ENCODE data around the gene HDAC11. TPM values are rescaled to one million over a fixed set of nuclear protein-coding genes. Genes with fewer than 3 reads are reported as not detected.
"Not testable (repeated sequence)": the region's sequence is repeated elsewhere in the genome, so short reads cannot be mapped to it uniquely, and the experiment has no call there.

The HDAC11 gene
- total RNA-seq, 4 donors from 2014 or later = 20.6 to 28.3 (median 22.8) TPM

DNA sequence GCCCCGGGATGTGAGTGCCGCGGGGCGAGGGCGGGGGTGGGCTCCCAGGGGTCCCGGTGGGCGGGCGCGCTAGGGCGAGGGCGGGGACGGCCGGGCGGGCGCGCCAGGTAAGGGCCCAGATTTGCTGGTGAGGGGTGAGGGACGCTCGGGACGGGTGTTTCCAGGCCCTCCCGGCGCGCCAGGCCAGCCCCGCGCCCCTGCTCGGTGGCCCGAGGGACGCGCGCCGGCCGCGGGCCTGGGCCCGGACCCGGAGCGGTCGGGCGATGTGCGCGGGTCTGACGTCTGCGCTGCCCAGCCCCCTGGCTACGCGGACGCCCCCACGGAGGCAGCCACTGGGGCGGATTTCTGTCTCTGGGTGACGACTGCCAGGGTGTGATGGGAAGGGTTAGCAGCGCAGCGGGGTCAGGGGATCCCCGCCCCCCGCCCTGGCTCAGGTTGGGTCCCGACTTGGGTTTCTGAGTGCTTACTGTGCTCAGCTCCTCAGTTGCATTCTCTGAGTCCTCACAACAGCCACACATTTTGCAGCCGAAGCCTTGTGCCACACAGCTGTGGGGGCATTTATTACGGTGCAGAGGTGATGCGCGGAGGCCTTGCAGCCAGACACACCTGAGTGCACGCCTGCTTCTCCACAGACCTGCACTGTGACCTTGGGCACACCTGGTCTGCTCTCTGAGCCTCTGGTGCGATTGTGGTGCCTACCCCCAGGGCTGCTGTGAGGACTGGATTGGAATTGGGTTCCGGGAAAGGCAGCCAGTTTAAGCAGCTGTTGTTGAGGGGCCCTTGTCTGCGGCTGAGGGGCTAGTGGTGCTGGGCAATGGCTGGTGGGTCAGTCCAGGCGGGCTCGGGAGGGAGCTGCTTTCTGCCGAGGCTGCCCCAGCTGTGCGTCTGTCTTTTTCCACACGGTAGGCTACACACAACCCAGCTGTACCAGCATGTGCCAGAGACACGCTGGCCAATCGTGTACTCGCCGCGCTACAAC is 523 bp downstream of the HDAC11 start:
- no peak for DNase-seq (ENCODE audit: low spot score in 2 of 2)
- TF ChIP-seq POLR2A (IDR thresholded peaks at IDR 0.05) = no peak
- TF ChIP-seq, protein P1, sequence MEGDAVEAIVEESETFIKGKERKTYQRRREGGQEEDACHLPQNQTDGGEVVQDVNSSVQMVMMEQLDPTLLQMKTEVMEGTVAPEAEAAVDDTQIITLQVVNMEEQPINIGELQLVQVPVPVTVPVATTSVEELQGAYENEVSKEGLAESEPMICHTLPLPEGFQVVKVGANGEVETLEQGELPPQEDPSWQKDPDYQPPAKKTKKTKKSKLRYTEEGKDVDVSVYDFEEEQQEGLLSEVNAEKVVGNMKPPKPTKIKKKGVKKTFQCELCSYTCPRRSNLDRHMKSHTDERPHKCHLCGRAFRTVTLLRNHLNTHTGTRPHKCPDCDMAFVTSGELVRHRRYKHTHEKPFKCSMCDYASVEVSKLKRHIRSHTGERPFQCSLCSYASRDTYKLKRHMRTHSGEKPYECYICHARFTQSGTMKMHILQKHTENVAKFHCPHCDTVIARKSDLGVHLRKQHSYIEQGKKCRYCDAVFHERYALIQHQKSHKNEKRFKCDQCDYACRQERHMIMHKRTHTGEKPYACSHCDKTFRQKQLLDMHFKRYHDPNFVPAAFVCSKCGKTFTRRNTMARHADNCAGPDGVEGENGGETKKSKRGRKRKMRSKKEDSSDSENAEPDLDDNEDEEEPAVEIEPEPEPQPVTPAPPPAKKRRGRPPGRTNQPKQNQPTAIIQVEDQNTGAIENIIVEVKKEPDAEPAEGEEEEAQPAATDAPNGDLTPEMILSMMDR (IDR thresholded peaks at IDR 0.05) = no peak
- intact Hi-C loops (cut with DNase I; ENCODE audit: low total_unique reads) = loop anchor here (5.0 kb wide), 1 partner anchor 537 kb away; no protein-coding TSS in a partner anchor
- WGBS, 2 donors = 42 to 43% methylated on average over 19 to 20 of the region's 70 CpGs
- peak overlapping the region; percentile 37 for H3K4me3 ChIP-seq (ENCODE audit: low read depth, poor library complexity, severe bottlenecking)

DNA sequence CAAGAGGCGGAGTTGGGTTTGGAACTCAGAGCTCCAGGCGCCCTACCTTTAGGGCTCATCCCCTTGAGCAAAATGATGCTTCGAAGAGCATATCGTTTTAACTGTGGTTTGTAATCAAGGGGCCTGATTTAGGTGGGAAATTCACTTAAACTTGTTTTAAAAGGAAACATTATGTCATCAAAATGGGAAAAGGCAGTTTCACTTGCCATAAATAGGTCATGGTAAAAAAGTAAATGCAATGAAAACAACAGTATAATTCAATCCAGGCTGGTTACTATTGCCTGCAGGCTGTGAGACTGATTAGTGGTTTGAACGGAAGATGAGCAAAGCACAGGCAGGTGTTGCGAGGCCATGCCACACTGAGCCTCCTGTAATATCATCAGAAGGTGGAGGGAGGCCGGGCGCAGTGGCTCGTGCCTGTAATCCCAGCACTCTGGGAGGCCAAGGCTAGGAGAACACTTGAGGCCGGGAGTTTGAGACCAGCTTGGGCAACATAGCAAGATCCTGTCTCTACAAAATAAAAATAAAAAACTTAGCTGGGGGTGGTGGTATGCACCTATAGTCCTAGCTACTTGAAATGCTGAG is 2.1 kb downstream of the HDAC11 start:
- intact Hi-C loops (cut with DNase I; ENCODE audit: low total_unique reads) = loop anchor here (5.0 kb wide), 1 partner anchor 535 kb away; no protein-coding TSS in a partner anchor
- DNase-seq (ENCODE audit: low spot score in 2 of 2) = no peak
- H3K4me3 ChIP-seq (ENCODE audit: low read depth, poor library complexity, severe bottlenecking) = no peak overlapping the region
- TF ChIP-seq POLR2A (IDR thresholded peaks at IDR 0.05) = no peak
- TF ChIP-seq, protein P1 (IDR thresholded peaks at IDR 0.05) = no peak
- 67 to 71% methylated on average over 10 of the region's 10 CpGs for WGBS, 2 donors

DNA sequence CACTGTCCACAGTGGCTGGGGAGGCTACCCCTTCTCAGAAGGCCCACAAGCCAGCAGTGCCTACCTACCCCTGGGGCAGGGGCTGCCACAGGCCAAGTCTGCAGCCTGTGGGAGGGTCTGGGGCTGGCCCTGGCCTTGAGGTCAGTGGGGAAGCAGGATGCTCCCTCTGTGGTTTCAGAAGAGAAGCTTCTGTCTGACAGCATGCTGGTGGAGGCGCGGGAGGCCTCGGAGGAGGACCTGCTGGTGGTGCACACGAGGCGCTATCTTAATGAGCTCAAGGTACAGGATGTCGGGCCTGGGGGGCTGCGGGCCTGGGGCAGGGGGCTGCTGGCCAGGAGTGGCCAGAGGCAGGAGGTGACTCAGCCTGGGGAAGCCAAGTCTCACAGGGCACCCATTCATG is 3.2 kb downstream of the HDAC11 start:
- no peak for DNase-seq (ENCODE audit: low spot score in 2 of 2)
- intact Hi-C loops (cut with DNase I; ENCODE audit: low total_unique reads) = loop anchor here (5.0 kb wide), 1 partner anchor 534 kb away; no protein-coding TSS in a partner anchor
- no peak for TF ChIP-seq POLR2A (IDR thresholded peaks at IDR 0.05)
- TF ChIP-seq, protein P1 (IDR thresholded peaks at IDR 0.05) = no peak
- H3K4me3 ChIP-seq (ENCODE audit: low read depth, poor library complexity, severe bottlenecking) = no peak overlapping the region
- 87 to 91% methylated on average over 7 of the region's 7 CpGs for WGBS, 2 donors

DNA sequence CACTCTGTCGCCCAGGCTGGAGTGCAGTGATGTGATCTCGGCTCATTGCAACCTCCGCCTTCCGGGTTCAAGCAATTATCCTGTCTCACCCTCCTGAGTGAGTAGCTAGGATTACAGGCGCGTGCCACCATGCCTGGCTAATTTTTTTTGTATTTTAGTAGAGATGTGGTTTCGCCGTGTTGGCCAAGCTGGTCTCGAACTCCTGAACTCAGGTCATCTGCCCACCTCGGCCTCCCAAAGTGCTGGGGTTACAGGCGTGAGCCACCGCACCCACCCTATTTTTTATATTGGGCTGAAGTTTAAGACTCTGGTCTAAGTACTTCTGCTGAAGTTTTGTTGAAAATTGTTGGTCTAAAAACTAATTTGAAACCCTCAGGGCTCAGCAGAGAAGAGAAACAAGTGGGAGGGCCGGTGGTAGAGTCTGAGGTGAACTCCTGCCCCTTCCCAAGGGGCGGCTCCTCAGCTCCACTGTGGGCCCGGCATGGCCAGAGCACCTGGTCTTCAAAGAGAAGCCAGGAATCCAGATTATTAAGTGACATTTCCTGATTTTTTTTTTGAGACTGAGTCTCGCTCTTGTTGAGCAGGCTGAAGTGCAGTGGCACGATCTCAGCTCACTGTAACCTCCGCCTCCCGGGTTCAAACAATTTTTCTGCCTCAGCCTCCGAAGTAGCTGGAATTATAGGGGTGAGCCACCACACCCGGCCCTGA is 4.0 kb downstream of the HDAC11 start:
- no peak for TF ChIP-seq POLR2A (IDR thresholded peaks at IDR 0.05)
- TF ChIP-seq, protein P1 (IDR thresholded peaks at IDR 0.05) = no peak
- intact Hi-C loops (cut with DNase I; ENCODE audit: low total_unique reads) = loop anchor here (5.0 kb wide), 1 partner anchor 533 kb away; no protein-coding TSS in a partner anchor
- WGBS, 2 donors = 82 to 83% methylated on average over 21 of the region's 21 CpGs
- no peak for DNase-seq (ENCODE audit: low spot score in 2 of 2)
- H3K4me3 ChIP-seq (ENCODE audit: low read depth, poor library complexity, severe bottlenecking) = no peak overlapping the region

DNA sequence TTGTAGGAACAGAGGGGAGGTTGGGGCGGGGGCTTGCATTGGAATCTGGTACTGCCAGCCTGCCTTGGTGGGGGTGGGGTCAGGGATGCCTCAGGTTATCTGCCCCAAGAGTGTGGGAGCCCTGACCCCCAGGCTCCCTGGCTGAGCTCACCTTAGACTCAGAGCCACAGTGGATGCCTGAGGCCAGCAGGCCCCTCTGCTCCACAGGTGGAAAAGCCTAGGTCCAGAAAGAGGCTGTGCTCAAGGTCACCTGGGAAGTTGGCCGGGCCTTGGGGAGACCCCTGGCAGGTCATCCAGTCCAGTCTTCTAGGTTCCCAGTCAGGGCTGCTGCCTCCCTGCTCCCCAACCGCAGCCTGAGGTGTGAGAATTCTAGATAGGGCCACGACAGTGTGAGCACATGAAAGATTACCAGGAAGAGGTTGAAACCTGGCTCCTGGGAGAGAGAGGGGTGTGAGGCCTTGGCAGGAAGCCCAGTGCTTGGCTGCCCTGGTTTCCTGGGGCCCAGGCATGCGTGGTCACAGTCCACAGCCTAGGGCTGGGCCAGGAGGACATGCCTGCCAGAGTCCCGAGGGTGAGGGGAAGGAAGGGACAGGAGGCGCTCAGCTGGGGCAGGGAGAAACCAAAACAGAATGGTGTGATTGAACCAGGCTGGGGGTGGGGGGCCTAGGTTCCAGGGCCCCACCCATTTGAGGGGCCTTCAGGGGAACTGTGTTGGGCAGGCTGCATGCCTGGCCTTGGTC is 4.9 kb downstream of the HDAC11 start:
- no peak for DNase-seq (ENCODE audit: low spot score in 2 of 2)
- 27 to 43% methylated on average over 6 to 7 of the region's 7 CpGs for WGBS, 2 donors
- intact Hi-C loops (cut with DNase I; ENCODE audit: low total_unique reads) = loop anchor here (5.0 kb wide), 1 partner anchor 532 kb away; no protein-coding TSS in a partner anchor
- no peak for TF ChIP-seq POLR2A (IDR thresholded peaks at IDR 0.05)
- TF ChIP-seq, protein P1 (IDR thresholded peaks at IDR 0.05) = no peak
- no peak overlapping the region for H3K4me3 ChIP-seq (ENCODE audit: low read depth, poor library complexity, severe bottlenecking)

DNA sequence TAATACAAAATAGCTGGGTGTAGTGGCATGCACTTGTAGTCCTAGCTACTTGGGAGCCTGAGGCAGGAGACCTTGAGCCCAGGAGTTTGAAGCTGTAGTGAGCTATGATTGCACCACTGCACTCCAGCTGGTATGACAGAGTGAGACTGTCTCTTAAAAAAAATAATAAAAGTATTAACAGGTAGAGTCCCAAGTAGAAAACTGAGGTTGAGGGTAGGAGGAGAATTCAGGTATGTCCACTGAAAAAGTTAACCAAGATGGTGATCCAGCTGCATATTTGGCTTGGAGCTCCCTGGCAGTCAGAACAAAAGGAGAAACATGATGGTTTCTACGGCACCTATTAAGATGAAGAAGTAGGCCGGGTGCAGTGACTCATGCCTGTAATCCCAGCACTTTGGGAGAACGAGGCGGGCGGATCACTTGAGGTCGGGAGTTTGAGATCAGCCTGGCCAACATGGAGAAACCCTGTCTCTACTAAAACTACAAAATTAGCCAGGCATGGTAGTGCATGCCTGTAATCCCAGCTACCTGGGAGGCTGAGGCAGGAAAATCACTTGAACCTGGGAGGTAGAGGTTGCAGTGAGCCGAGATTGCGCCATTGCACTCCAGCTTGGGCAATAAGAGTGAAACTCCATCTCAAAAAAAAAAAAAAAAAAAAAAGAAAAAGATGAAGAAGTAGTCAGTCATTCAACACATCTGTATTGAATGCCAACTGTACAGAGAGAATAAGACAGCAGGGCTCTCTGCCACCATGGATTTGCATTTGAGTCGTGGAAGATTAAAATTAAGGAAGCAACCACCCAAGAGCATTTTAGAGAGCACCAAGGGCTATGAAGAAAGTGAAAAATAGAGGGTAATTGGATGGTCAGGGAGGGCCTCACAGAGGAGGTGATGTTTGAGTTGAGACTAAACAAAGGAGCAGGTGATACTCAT is 5.8 kb downstream of the HDAC11 start:
- DNase-seq (ENCODE audit: low spot score in 2 of 2); intact Hi-C loops (cut with DNase I; ENCODE audit: low total_unique reads); H3K4me3 ChIP-seq (ENCODE audit: low read depth, poor library complexity, severe bottlenecking): not testable (repeated sequence)
- 55 to 68% methylated on average over 9 of the region's 9 CpGs for WGBS, 2 donors
